K562 (cell line): ENCODE measurements around the gene PLD1. TPM values are rescaled to one million over a fixed set of nuclear protein-coding genes. Genes with fewer than 3 reads are reported as not detected.

Source experiments
- ATAC-seq: fragments of 200-7000 bp; cut with Tn5 transposase; 3 replicates; pipeline ENCODE4 v1.9.1; 2020; ENCODE audit warnings: moderate library complexity
- BruUV-seq: library from RNA; stranded (reverse); fragments of 400-500 nt; replicated peaks from 2 replicates; lab custom pipeline; 2021; lab: Mats Ljungman, UMichigan
- CTCF ChIA-PET: fragments of 300-600 bp; formaldehyde crosslinking; extraction: SDS; loops from one replicate; lab custom pipeline; 2021; ENCODE audit warnings: low intra/inter-chr PET ratio; lab: Yijun Ruan, JAX
- POLR2A ChIA-PET: fragments of 300-600, 350-650 bp; sonication (Branson Sonifier 250); formaldehyde crosslinking; extraction: SDS; loops from one replicate; lab custom pipeline; 2021; ENCODE audit warnings: antibody characterized with exemption, inconsistent platforms; lab: Yijun Ruan, JAX
- DNase-seq, 4 experiments: peaks; one replicate each; pipeline versions ENCODE4 v3.0.0 to v3.0.0-alpha.2; 2011 to 2018; ENCODE audit warnings: low spot score in 3 of 4, mixed read lengths in 3 of 4; ENCODE audit errors: extremely low read depth in 1 of 4
- FAIRE-seq: peaks from 2 replicates; lab custom pipeline; 2011; peaks lifted over from hg19 to GRCh38; lab: Jason Lieb, UNC
- H2AFZ ChIP-seq: 2 replicates; pipeline ENCODE4 v1.6.0; 2011; ENCODE audit warnings: low read depth, low read length, control low read depth, inconsistent platforms
- H3K27ac ChIP-seq: fragments of 200-600 bp; 3 replicates; pipeline ENCODE4 v1.8.0; 2011; ENCODE audit warnings: low read depth, mild to moderate bottlenecking, control low read depth, inconsistent platforms, low read length, moderate library complexity, mixed read lengths; ENCODE audit errors: extremely low read depth
- H3K27me3 ChIP-seq, 2 experiments: fragments of 300-600 bp in 1 of 2; 2 replicates in 1 of 2; 3 replicates in 1 of 2; pipeline versions ENCODE4 v1.6.0 to v1.8.0; 2011; ENCODE audit warnings: inconsistent platforms in 2 of 2, low read length in 2 of 2, mild to moderate bottlenecking in 1 of 2, mixed read lengths in 1 of 2, moderate library complexity in 1 of 2; ENCODE audit not compliant: control insufficient read depth in 2 of 2, insufficient read depth in 2 of 2
- H3K36me3 ChIP-seq: fragments of 300-600 bp; 3 replicates; pipeline ENCODE4 v1.8.0; 2011; ENCODE audit warnings: mild to moderate bottlenecking, low read length, inconsistent platforms; ENCODE audit not compliant: control insufficient read depth, insufficient read depth
- H3K4me1 ChIP-seq, 2 experiments: fragments of 200-600 bp in 1 of 2; replicated peaks in 1 of 2; 2 replicates in 1 of 2; 3 replicates in 1 of 2; pipeline versions ENCODE4 v1.5.1 to v1.8.0; 2011; ENCODE audit warnings: inconsistent platforms in 2 of 2, low read length in 2 of 2, mild to moderate bottlenecking in 1 of 2, mixed read lengths in 1 of 2, moderate library complexity in 1 of 2; ENCODE audit not compliant: control insufficient read depth in 2 of 2, insufficient read depth in 2 of 2
- H3K4me2 ChIP-seq: 2 replicates; pipeline ENCODE4 v1.6.1; 2011; ENCODE audit warnings: low read length, control low read depth, inconsistent platforms, mixed read lengths; ENCODE audit not compliant: insufficient read depth
- H3K4me3 ChIP-seq: fragments of 200-600 bp; sonication (generic), shearing (Covaris generic); 2 replicates; pipeline ENCODE4 v1.5.1; 2016; ENCODE audit warnings: control low read depth, inconsistent platforms
- H3K79me2 ChIP-seq: fragments of 200-600 bp; 3 replicates; pipeline ENCODE4 v1.8.0; 2011; ENCODE audit warnings: low read length, inconsistent platforms; ENCODE audit not compliant: control insufficient read depth, insufficient read depth
- H3K9ac ChIP-seq, 2 experiments: 2 replicates each; pipeline versions ENCODE4 v1.6.0 to v1.6.1; 2011; ENCODE audit warnings: low read depth in 2 of 2, low read length in 2 of 2, control low read depth in 1 of 2, inconsistent platforms in 1 of 2, mild to moderate bottlenecking in 1 of 2, mixed read lengths in 1 of 2; ENCODE audit not compliant: insufficient read depth in 1 of 2
- H3K9me1 ChIP-seq: one replicate; pipeline ENCODE4 v1.6.0; 2011; ENCODE audit warnings: inconsistent platforms, mild to moderate bottlenecking, low read length, moderate library complexity; ENCODE audit not compliant: control insufficient read depth, insufficient read depth
- H3K9me3 ChIP-seq: replicated peaks from 2 replicates; pipeline ENCODE4 v1.5.1; 2011; ENCODE audit warnings: low read depth, low read length, inconsistent platforms; ENCODE audit not compliant: control insufficient read depth, insufficient read depth
- H4K20me1 ChIP-seq: replicated peaks from 2 replicates; pipeline ENCODE4 v1.6.1; 2011; ENCODE audit warnings: low read length, inconsistent platforms, mixed read lengths; ENCODE audit not compliant: control insufficient read depth, insufficient read depth
- CLOCK ChIP-seq: fragments of 250-450 bp; sonication (Bioruptor Pico); IDR thresholded peaks from 2 replicates; pipeline ENCODE4 v1.4.0; 2020; ENCODE audit warnings: mild to moderate bottlenecking, moderate library complexity, borderline replicate concordance
- ETV5 ChIP-seq: sonication (generic); formaldehyde crosslinking; IDR thresholded peaks from 2 replicates; pipeline ENCODE4 v1.4.0; 2020; ENCODE audit warnings: low read depth, mild to moderate bottlenecking, missing genetic modification reagents
- HMG20A ChIP-seq: fragments of 450-650 bp; formaldehyde crosslinking; conservative IDR thresholded peaks from 2 replicates; pipeline ENCODE4 v1.4.0; 2020; ENCODE audit warnings: mild to moderate bottlenecking, mixed read lengths
- HOXB6 ChIP-seq: fragments of 250-450 bp; sonication (Bioruptor Pico); IDR thresholded peaks from 2 replicates; pipeline ENCODE4 v1.5.1; 2022; ENCODE audit warnings: mild to moderate bottlenecking, borderline replicate concordance
- JUNB ChIP-seq: fragments of 450-650 bp; formaldehyde crosslinking; conservative IDR thresholded peaks from 2 replicates; pipeline ENCODE4 v1.4.0; 2020; ENCODE audit warnings: mild to moderate bottlenecking
- KLF6 ChIP-seq: fragments of 250-450 bp; sonication (Bioruptor Pico); IDR thresholded peaks from 2 replicates; pipeline ENCODE4 v1.4.0; 2020; ENCODE audit warnings: mild to moderate bottlenecking, moderate library complexity, borderline replicate concordance
- MITF ChIP-seq: IDR thresholded peaks from 2 replicates; pipeline ENCODE4 v1.6.1; 2014; ENCODE audit warnings: antibody characterized with exemption
- NFATC3 ChIP-seq: fragments of 450-650 bp; IDR thresholded peaks from 2 replicates; pipeline ENCODE4 v1.6.1; 2017; ENCODE audit warnings: mild to moderate bottlenecking
- NFE2 ChIP-seq: IDR thresholded peaks from 2 replicates; pipeline ENCODE4 v1.6.1; 2014; ENCODE audit warnings: antibody characterized with exemption, low read depth
- NFXL1 ChIP-seq: fragments of 450-650 bp; formaldehyde crosslinking; IDR thresholded peaks from 2 replicates; pipeline ENCODE4 v1.4.0; 2021; ENCODE audit warnings: mild to moderate bottlenecking
- PYGO2 ChIP-seq: fragments of 450-650 bp; IDR thresholded peaks from 2 replicates; pipeline ENCODE4 v1.6.1; 2016; ENCODE audit warnings: mild to moderate bottlenecking, missing genetic modification characterization, moderate library complexity, missing compliant biosample characterization
- TARDBP ChIP-seq: fragments of 450-650 bp; IDR thresholded peaks from 2 replicates; pipeline ENCODE4 v1.6.1; 2016
- YY1 ChIP-seq, 3 experiments: IDR thresholded peaks; 2 replicates each; pipeline ENCODE4 v1.6.1; 2011; ENCODE audit warnings: low read length in 2 of 3, mild to moderate bottlenecking in 2 of 3, moderate library complexity in 2 of 3, borderline replicate concordance in 1 of 3, control low read depth in 1 of 3, low read depth in 1 of 3; ENCODE audit not compliant: insufficient read depth in 3 of 3, insufficient replicate concordance in 2 of 3, control insufficient read depth in 1 of 3, insufficient read length in 1 of 3; ENCODE audit errors: extremely low read depth in 1 of 3
- ZKSCAN1 ChIP-seq: fragments of 150-350 bp; IDR thresholded peaks from 2 replicates; pipeline ENCODE4 v1.6.1; 2016; ENCODE audit warnings: low read depth, low read length
- ZNF3 ChIP-seq: fragments of 250-450 bp; sonication (Bioruptor Pico); IDR thresholded peaks from 2 replicates; pipeline ENCODE4 v1.5.0; 2021; ENCODE audit warnings: mild to moderate bottlenecking, moderate library complexity
- ZNF778 ChIP-seq: fragments of 450-650 bp; formaldehyde crosslinking; IDR thresholded peaks from 2 replicates; pipeline ENCODE4 v1.4.0; 2020; ENCODE audit warnings: mild to moderate bottlenecking, moderate library complexity
- WGBS: fragments of 100-300 bp; shearing (Covaris generic); methylation state at CpG from one replicate; pipeline ENCODE4 v1.1.6; 2016; ENCODE audit warnings: low coverage, mixed read lengths; ENCODE audit not compliant: insufficient coverage; ENCODE audit errors: missing lambda C conversion rate; 5-methylcytosine and 5-hydroxymethylcytosine counted together
- in situ Hi-C: fragments of 300-500 bp; cut with MboI; formaldehyde crosslinking; loops from 4 replicates; pipeline ENCODE4 v1.15.0; 2018; ENCODE audit warnings: inconsistent platforms, mixed read lengths
- intact Hi-C: fragments of 100-400 bp; cut with micrococcal nuclease; formaldehyde crosslinking; loops from 2 replicates; pipeline ENCODE4 v1.14.2; 2022
- polyA plus RNA-seq, 8 experiments: library from polyadenylated mRNA; depleted of rRNA in 4 of 8; stranded (reverse) in 5 of 8; unstranded in 3 of 8; fragments of >200 nt; fragmentation: Nextera tagmentation in 2 of 8; fragmentation: Illumina TruSeq in 1 of 8; extraction: Ambion mirVana in 2 of 8; extraction: Trizol in 1 of 8; gene quantifications; 2 replicates each; pipeline versions ENCODE4 v1.2.1 to v1.2.3, GENCODE V29; 2011 to 2014; ENCODE audit warnings: inconsistent platforms in 1 of 8, missing spikeins in 1 of 8
- total RNA-seq, 7 experiments: library from RNA; depleted of rRNA in 6 of 7; stranded (reverse); fragments of >200 nt in 6 of 7; fragmentation: Illumina TruSeq in 2 of 7; extraction: Trizol in 2 of 7; gene quantifications; 2 replicates each; pipeline versions ENCODE4 v1.2.1 to v1.2.3, GENCODE V29; 2011 to 2021; ENCODE audit warnings: low replicate concordance in 1 of 7

Gene PLD1
- total and polyA plus RNA-seq, 9 of the 15 experiments (the other 6 are each of a cell fraction or from before 2014, with no cell fraction given) = 8.4 to 26.1 (median 18.6) TPM

- no peak for TF ChIP-seq MITF
These were observed 25.9 kb downstream of the PLD1 start (continued) for GRCh38 chr3:171784387-171784786.

GRCh38 chr3:171783626-171784025 is 26.7 kb downstream of the PLD1 start:
- no peak overlapping the region for H3K4me2 ChIP-seq
- BruUV-seq = no TSS peak
- no peaks in the 10 kb centered on the region for H3K9me3 ChIP-seq
- H3K79me2 ChIP-seq = no peaks in the 10 kb centered on the region; the same call in 2 of the 3 replicates
- no peak overlapping the region for H3K4me3 ChIP-seq
- ATAC-seq (no peak), DNase-seq (no peak), FAIRE-seq (no peak)
- H3K27ac ChIP-seq = no peak overlapping the region
- 65% methylated on average over 5 of the region's 5 CpGs for WGBS
- ChIA-PET POLR2A (interaction anchor here (1.1 to 1.4 kb wide), 2 partner anchors 10 to 11 kb away, joined by 4 to 7 read pairs; no protein-coding TSS in a partner anchor), CTCF (no interaction called here)
- H3K9me1 ChIP-seq = no peaks in the 10 kb centered on the region
- TF ChIP-seq PYGO2 (tag) = no peak
- no peak for TF ChIP-seq KLF6 (CRISPR knock-in tag)
- no peak for TF ChIP-seq HOXB6 (CRISPR knock-in tag)
- no peak for TF ChIP-seq ZKSCAN1
- TF ChIP-seq ETV5 (CRISPR knock-in tag) = no peak
- no peak for TF ChIP-seq NFXL1 (CRISPR knock-in tag)
- TF ChIP-seq NFE2 = no peak
- TF ChIP-seq TARDBP = no peak
- no peak for TF ChIP-seq ZNF778 (CRISPR knock-in tag)
- no peak for TF ChIP-seq HMG20A (CRISPR knock-in tag)
- TF ChIP-seq ZNF3 (CRISPR knock-in tag) = no peak
- no peak for TF ChIP-seq NFATC3
- TF ChIP-seq YY1 (IDR thresholded peaks at IDR 0.05; ENCODE audit: borderline replicate concordance in 1 of 3, control insufficient read depth in 1 of 3, extremely low read depth in 1 of 3, insufficient read depth in 3 of 3, insufficient read length in 1 of 3, insufficient replicate concordance in 2 of 3, low read depth in 1 of 3, low read length in 2 of 3) = no peak
- no peak for TF ChIP-seq JUNB (CRISPR knock-in tag)
- TF ChIP-seq CLOCK = no peak
- no peak overlapping the region for H2AFZ ChIP-seq
- no peaks in the 10 kb centered on the region for H3K27me3 ChIP-seq
- H4K20me1 ChIP-seq = no peaks in the 10 kb centered on the region
- in situ Hi-C loops (no loop called here), intact Hi-C loops (no loop called here)
- H3K9ac ChIP-seq = no peak overlapping the region
- H3K4me1 ChIP-seq = peaks cover 0 to 3% of the 10 kb centered on the region in 2 experiments; a peak in 1 of 5 replicates
- H3K36me3 ChIP-seq = peaks cover 1% of the 10 kb centered on the region; the same call in 1 of the 3 replicates
